ENCODE results near the gene SHOC2.

GRCh38 chr10:110870823-110871297, 48.5 kb upstream of the SHOC2 start:
- TF ChIP-seq CTCF (IDR thresholded peaks at IDR 0.05) (no peak), POLR2A (IDR thresholded peaks at IDR 0.05) (no peak), EP300 (IDR thresholded peaks at IDR 0.05) (no peak)
